Adipose tissue (tissue), 3 donors: ENCODE data around the gene UBE2O. TPM values are rescaled to one million over a fixed set of nuclear protein-coding genes. Genes with fewer than 3 reads are reported as not detected.

Experiments
- H3K27ac ChIP-seq: one replicate; pipeline ENCODE4 v1.5.1; 2013; ENCODE audit warnings: low read depth, low read length
- WGBS, 3 donors: extraction: QIAGEN DNeasy Blood & Tissue Kit; methylation state at CpG; one replicate each; pipeline ENCODE4 v1.1.7; 2013; 5-methylcytosine and 5-hydroxymethylcytosine counted together
- polyA plus RNA-seq, 3 donors: library from polyadenylated mRNA; stranded (reverse); fragments of 200-250 nt; gene quantifications; one replicate each; pipeline ENCODE4 v1.2.3, GENCODE V29; 2013
- donor health status: healthy with polysubstance abuse.
- donor health status: Bipolar disorder and iron deficiency.
- donor health status: healthy.

Gene UBE2O
- polyA plus RNA-seq, 3 donors: 6.2 to 10.1 (median 10.0) TPM

GRCh38 chr17:76490112-76490710, 37.3 kb upstream of the UBE2O start:
- 70 to 77% (median 74%) methylated on average over 9 to 10 of the region's 10 CpGs for WGBS, 3 donors
- no peak overlapping the region for H3K27ac ChIP-seq

DNA sequence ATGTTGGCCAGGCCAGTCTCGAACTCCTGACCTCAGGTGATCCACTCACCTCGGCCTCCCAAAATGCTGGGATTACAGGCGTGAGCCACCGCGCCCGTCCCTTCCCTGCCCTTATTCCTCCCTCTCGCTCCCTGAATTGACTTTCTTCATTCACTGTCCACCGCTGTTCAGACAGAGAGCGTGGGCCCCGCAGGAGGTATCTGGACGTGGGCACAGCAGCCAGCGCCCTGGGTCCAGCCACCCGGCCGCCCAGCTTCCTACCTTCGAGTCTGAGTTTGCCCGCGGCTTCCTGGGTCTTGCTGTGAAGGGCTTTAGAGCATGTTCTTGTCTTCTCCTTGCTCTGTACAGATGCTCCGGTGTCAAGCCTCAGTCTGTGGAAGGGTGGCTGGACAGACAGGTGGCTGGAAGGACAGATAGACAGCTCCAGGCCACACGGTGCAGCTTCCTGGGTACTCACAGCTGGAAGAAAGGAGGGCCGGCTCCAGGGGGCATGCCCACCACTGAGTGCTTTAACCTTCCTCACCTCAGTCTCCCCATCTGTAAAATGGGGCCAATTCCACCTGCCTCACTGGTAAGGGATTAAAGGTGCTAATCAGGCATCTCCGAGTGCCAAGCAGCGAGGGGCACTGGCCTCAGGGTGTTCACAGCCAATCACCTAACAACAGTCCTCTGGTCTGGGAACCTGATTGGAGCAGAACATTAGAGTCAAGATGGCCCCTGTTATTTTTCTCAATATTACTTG, 34.7 kb upstream of the UBE2O start:
- WGBS, 3 donors: 95 to 98% (median 95%) methylated on average over 22 of the region's 22 CpGs
- H3K27ac ChIP-seq: no peak overlapping the region

DNA sequence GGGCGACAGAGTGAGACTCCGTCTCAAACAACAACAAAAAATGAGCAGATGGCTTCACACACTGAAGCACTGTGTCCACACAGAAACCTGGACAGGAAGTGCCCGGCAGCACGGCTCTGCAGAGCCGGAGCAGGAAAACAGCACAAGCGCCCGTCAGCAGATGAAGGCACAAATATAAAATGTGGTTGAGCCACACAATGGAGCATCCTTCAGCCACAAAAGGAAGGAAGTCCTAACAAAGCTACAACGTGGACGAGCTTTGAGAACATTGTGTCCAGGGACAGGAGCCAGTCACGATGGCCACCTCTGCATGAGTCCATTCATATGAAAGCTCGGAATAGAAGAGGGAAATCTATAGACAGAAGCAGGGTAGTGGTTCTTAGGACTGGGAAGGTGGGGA, 32.6 kb upstream of the UBE2O start:
- no peak overlapping the region for H3K27ac ChIP-seq
- WGBS, 3 donors: 28 to 73% (median 29%) methylated on average over 11 of the region's 11 CpGs

DNA sequence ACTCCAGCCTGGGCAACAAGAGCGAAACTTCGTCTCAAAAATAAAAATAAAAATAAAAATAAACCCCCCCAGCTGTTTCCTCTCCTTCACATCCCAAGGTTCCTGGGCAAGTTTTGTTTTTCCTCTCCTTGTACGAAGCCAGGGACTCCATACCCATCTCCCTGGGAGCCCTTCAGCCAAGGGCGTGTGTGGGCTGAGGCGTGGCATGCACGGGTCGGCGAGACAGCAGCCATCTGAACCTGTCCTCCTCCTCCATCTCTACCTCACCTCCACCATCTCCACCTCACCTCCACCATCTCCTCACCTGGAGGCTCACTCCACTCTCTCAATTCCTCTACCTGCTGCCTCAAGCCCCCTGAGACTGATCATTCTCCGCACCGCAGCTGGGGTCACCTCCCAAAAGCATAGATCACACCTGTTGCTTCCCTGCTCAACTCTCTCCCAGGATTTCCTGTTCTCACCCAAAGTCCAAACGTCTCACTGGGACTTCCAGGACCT, 31.3 kb upstream of the UBE2O start:
- H3K27ac ChIP-seq: no peak overlapping the region
- WGBS, 3 donors: 85 to 93% (median 88%) methylated on average over 11 of the region's 11 CpGs

GRCh38 chr17:76481071-76481655, 28.2 kb upstream of the UBE2O start:
- H3K27ac ChIP-seq: no peak overlapping the region
- WGBS, 3 donors: 74 to 90% (median 76%) methylated on average over 21 of the region's 21 CpGs

GRCh38 chr17:76480632-76481031, 27.7 kb upstream of the UBE2O start:
- no peak overlapping the region for H3K27ac ChIP-seq
- WGBS, 3 donors: 54 to 69% (median 57%) methylated on average over 15 of the region's 15 CpGs

GRCh38 chr17:76479515-76480060, 26.6 kb upstream of the UBE2O start:
- H3K27ac ChIP-seq: no peak overlapping the region
- 85 to 93% (median 88%) methylated on average over 14 of the region's 14 CpGs for WGBS, 3 donors

DNA sequence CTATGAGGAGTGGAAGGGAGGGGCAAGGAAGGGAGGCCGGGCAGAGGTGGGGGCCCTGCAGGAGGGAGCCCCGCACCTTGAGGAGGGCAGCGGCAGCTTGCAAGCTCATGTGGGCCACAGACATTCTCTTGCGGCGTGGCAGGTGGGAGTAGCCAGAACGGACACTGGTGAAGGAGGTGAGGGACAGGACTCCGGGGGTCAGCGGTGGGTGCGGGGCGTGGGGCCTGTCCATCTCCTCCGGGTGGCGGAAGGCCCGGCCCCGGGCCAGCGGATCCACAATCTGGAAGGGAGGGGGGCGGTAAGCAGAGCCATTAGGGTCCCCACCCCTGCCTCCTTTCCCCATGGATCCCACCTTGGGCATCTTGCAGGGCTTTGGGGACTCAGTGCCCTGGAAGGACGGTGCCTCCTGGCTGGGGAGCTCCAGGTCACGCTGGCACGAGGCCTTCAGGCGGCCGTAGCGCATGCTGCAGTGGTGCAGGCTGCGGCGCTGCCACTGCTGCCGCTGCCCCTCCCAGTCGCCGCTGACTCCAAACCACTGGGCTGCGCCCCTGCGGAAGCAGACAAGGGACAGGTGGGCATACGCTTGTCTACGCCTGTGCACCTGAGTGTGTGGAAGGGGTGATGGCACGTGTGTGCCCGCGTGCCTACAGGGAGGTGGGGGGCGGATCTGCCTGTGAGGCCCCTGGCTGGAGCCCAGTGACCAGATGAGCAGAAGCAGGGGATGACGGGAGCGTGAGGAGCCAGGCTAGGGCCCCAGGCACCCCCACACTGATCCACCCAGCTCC, 26.0 kb upstream of the UBE2O start:
- 94 to 96% (median 94%) methylated on average over 31 to 37 of the region's 37 CpGs for WGBS, 3 donors
- H3K27ac ChIP-seq: no peak overlapping the region

- H3K27ac ChIP-seq: no peak overlapping the region
- WGBS, 3 donors: 92 to 95% (median 94%) methylated on average over 10 of the region's 10 CpGs
These were observed 25.1 kb upstream of the UBE2O start for GRCh38 chr17:76478097-76478496.

DNA sequence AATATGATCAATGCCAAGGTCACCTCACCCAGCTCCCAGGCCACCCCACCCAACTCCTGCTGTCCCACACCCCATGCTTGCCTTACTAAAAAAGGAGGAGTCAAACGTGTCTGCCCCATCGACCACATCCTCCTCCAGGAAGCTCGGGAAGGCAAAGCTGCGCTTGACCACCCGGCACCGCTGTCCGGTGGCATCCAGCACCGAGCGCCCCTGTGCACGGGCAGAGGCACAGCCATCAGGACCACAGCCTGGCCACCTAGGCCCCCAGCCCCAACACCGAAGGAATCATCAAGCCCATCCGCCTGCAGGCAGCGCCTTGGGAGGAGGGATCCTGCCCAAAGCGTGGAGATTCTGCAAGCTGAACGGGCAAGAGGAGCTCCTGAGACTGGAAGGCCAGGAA, 24.6 kb upstream of the UBE2O start:
- H3K27ac ChIP-seq: no peak overlapping the region
- WGBS, 3 donors: 88 to 90% (median 88%) methylated on average over 15 of the region's 15 CpGs

GRCh38 chr17:76476736-76477135, 23.8 kb upstream of the UBE2O start:
- 94 to 96% (median 95%) methylated on average over 20 of the region's 20 CpGs for WGBS, 3 donors
- no peak overlapping the region for H3K27ac ChIP-seq

DNA sequence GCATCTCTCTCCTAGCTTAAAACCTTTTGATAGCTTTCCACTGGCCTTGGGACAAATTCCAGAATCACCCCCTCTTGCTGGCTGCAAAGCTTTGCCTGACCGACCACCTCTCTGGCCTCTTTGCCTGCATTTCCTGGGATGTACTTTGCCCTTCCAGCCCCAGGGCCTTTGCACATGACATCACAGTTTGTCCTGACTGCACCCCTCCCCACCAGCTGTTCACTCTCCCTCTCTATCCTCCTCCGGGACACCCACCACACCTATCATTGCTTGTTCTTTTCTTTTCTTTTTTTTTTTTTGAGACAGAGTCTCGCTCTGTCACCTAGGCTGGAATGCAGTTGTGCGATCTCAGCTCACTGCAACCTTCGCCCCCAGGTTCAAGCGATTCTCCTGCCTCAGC, 22.4 kb upstream of the UBE2O start:
- 91 to 95% (median 94%) methylated on average over 6 of the region's 6 CpGs for WGBS, 3 donors
- H3K27ac ChIP-seq: no peak overlapping the region

- WGBS, 3 donors: 94 to 96% (median 96%) methylated on average over 15 of the region's 15 CpGs
- no peak overlapping the region for H3K27ac ChIP-seq
These were observed 21.9 kb upstream of the UBE2O start for GRCh38 chr17:76474894-76475293.

DNA sequence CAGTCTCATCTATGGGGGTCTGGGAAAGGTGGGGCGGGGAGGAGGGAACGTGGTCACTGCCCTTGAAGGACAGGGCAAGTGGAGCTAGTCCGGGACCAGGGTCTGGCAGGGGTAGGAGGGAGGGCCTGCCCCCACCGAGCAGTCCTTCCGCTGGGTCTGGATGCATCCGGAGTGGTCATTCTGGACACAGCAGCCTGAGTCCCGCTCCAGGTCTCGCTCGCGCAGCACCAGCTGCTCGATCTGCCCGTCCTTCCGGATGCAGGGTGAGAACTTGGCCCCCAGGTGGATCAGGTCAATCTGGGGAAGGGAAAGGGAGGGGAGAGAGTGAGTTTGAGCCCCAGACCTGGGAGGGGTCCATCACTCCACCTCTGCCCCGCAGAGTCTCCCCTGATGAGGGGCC, 21.3 kb upstream of the UBE2O start:
- 94 to 97% (median 97%) methylated on average over 14 of the region's 14 CpGs for WGBS, 3 donors
- no peak overlapping the region for H3K27ac ChIP-seq

- 84 to 90% (median 84%) methylated on average over 18 of the region's 18 CpGs for WGBS, 3 donors
These were observed 20.6 kb upstream of the UBE2O start for GRCh38 chr17:76473541-76473985.

DNA sequence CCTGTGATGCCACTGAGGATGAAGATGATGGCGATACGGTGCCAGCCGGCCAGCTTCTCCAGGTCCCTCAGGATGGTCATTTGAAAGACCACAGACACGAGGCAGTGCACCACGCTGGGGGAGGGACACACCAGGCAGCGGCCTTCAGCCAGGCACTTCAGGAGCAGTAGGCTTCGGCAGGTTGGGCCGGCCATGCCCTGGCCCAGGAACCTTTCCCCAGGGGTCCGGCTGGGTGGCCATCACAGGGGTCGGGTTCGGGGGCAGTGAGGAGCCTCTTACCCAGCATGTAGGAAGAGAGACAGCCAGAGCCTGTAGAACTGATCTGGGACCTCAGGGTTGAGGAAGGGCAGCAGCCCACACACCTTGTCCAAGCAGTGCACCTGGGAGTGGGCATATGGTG, 19.8 kb upstream of the UBE2O start:
- no peak overlapping the region for H3K27ac ChIP-seq
- WGBS, 3 donors: 94 to 95% (median 95%) methylated on average over 10 to 11 of the region's 11 CpGs

More at GRCh38 chr17:76473541-76473985, 20.6 kb upstream of the UBE2O start:
- no peak overlapping the region for H3K27ac ChIP-seq

GRCh38 chr17:76472258-76472645, 19.3 kb upstream of the UBE2O start:
- H3K27ac ChIP-seq: no peak overlapping the region
- 90 to 94% (median 94%) methylated on average over 15 of the region's 15 CpGs for WGBS, 3 donors

DNA sequence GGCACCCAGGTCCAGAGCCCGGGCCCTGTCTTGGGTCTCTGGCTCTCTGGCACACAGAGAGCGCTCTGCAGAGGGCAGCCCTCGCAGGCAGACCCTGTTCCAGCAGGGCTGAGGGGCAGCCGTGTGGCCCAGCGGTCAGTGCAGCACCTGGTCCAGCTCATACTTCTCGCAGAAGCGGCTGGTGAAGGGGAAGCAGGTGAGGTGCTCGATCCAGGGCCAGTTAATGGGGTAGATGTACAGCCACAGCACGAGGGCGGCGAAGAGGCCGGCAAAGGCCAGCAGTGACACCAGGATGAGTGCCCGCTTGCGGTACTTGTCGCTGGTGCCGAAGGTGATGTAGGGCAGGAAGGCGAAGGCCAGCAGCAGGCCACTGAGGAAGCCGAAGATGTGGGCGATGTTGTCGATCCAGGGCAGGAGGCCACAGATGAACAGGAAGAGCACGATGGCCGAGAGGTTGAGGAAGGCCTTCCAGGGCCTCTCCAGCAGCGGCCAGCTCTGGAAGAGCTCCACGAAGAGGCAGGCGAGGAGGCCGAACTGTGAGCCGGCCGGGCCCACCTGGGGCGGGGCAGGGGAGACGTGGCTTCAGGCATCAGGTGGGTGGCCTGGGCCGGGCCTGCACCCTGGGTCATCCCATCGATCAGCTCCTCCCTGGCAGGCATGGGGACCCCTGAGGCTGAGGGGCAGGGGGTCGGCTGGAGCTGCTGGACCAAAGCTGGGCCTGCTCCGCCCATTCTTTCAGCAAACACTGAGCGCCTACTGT, 18.7 kb upstream of the UBE2O start:
- H3K27ac ChIP-seq: no peak overlapping the region
- 91 to 93% (median 93%) methylated on average over 35 of the region's 35 CpGs for WGBS, 3 donors
